CD14-positive monocyte (primary cell): ENCODE measurements around the gene RELB. TPM values are rescaled to one million over a fixed set of nuclear protein-coding genes. Genes with fewer than 3 reads are reported as not detected.

ENCODE experiments used
- DNase-seq, 3 donors: peaks; one replicate each; pipeline ENCODE4 v3.0.0-alpha.2; 2011 to 2022
- H2AFZ ChIP-seq: 2 replicates; pipeline ENCODE4 v1.6.0; 2012; ENCODE audit warnings: mild to moderate bottlenecking, low read depth, low read length, inconsistent platforms; ENCODE audit not compliant: insufficient read depth, poor library complexity, severe bottlenecking
- H3K27ac ChIP-seq, 2 donors: 1 replicate in 1 of 2; 2 replicates in 1 of 2; pipeline ENCODE4 v1.5.1; 2012 to 2013; ENCODE audit warnings: low read length in 2 of 2, control low read depth in 1 of 2, inconsistent platforms in 1 of 2, low read depth in 1 of 2, mild to moderate bottlenecking in 1 of 2
- H3K27me3 ChIP-seq, 2 donors: one replicate each; pipeline versions ENCODE4 v1.6.0 to v1.6.1; 2011 to 2013; ENCODE audit warnings: low read length in 2 of 2; ENCODE audit not compliant: control insufficient read depth in 2 of 2, insufficient read depth in 2 of 2
- H3K36me3 ChIP-seq, 2 donors: replicated peaks in 1 of 2; 1 replicate in 1 of 2; 2 replicates in 1 of 2; pipeline versions ENCODE4 v1.5.1 to v1.6.1; 2012 to 2013; ENCODE audit warnings: low read length in 2 of 2, control low read depth in 1 of 2, inconsistent platforms in 1 of 2, mild to moderate bottlenecking in 1 of 2; ENCODE audit not compliant: insufficient read depth in 2 of 2, control insufficient read depth in 1 of 2
- H3K4me1 ChIP-seq, 2 donors: 1 replicate in 1 of 2; 2 replicates in 1 of 2; pipeline versions ENCODE4 v1.5.1 to v1.6.1; 2012 to 2013; ENCODE audit warnings: low read length in 2 of 2, control low read depth in 1 of 2, inconsistent platforms in 1 of 2, mild to moderate bottlenecking in 1 of 2, moderate library complexity in 1 of 2; ENCODE audit not compliant: insufficient read depth in 2 of 2, control insufficient read depth in 1 of 2
- H3K4me2 ChIP-seq: replicated peaks from 2 replicates; pipeline ENCODE3; 2012; ENCODE audit warnings: low read length, moderate library complexity, mild to moderate bottlenecking; ENCODE audit not compliant: poor library complexity, severe bottlenecking; ENCODE audit errors: extremely low read depth
- H3K4me3 ChIP-seq, 3 experiments: fragments of 200-600 bp in 1 of 3; sonication (generic) in 1 of 3; replicated peaks in 1 of 3; 1 replicate in 2 of 3; 2 replicates in 1 of 3; pipeline ENCODE4 v1.5.1; 2011 to 2013; ENCODE audit warnings: low read length in 3 of 3, mild to moderate bottlenecking in 3 of 3, control low read depth in 2 of 3, low read depth in 2 of 3, inconsistent platforms in 1 of 3, moderate library complexity in 1 of 3
- H3K79me2 ChIP-seq: 2 replicates; pipeline ENCODE4 v1.6.0; 2012; ENCODE audit warnings: mild to moderate bottlenecking, control low read depth, inconsistent platforms, low read length, moderate library complexity; ENCODE audit not compliant: insufficient read depth
- H3K9ac ChIP-seq: 2 replicates; pipeline ENCODE4 v1.6.0; 2017; ENCODE audit warnings: low read length, mild to moderate bottlenecking; ENCODE audit not compliant: insufficient read depth, poor library complexity, severe bottlenecking
- H3K9me3 ChIP-seq, 2 donors: replicated peaks in 1 of 2; 1 replicate in 1 of 2; 2 replicates in 1 of 2; pipeline versions ENCODE4 v1.5.1 to v1.6.1; 2012 to 2013; ENCODE audit warnings: low read length in 2 of 2, control low read depth in 1 of 2; ENCODE audit not compliant: control insufficient read depth in 1 of 2, insufficient read depth in 1 of 2
- H4K20me1 ChIP-seq: 2 replicates; pipeline ENCODE4 v1.6.0; 2012; ENCODE audit warnings: mild to moderate bottlenecking, low read length, control low read depth, moderate library complexity; ENCODE audit not compliant: insufficient read depth
- H3K27ac Mint-ChIP-seq, 7 donors: one replicate each; pipeline ENCODE4 v1.8.0; 2020; ENCODE audit warnings: mild to moderate bottlenecking in 7 of 7, mixed read lengths in 7 of 7, moderate library complexity in 6 of 7, inconsistent platforms in 2 of 7
- H3K27me3 Mint-ChIP-seq, 3 donors: one replicate each; pipeline ENCODE4 v1.8.0; 2021 to 2022; ENCODE audit warnings: low read depth in 3 of 3, mild to moderate bottlenecking in 3 of 3, mixed read lengths in 3 of 3, moderate library complexity in 3 of 3, inconsistent platforms in 1 of 3
- H3K36me3 Mint-ChIP-seq, 2 donors: one replicate each; pipeline ENCODE4 v1.8.0; 2020; ENCODE audit warnings: mixed read lengths in 2 of 2, inconsistent platforms in 1 of 2, mild to moderate bottlenecking in 1 of 2
- H3K4me1 Mint-ChIP-seq: one replicate; pipeline ENCODE4 v1.8.0; 2020; ENCODE audit warnings: mild to moderate bottlenecking, mixed read lengths
- H3K4me3 Mint-ChIP-seq, 2 donors: one replicate each; pipeline ENCODE4 v1.8.0; 2020; ENCODE audit warnings: mild to moderate bottlenecking in 2 of 2, mixed read lengths in 2 of 2, moderate library complexity in 1 of 2
- H3K9me3 Mint-ChIP-seq, 7 donors: one replicate each; pipeline ENCODE4 v1.8.0; 2020 to 2022; ENCODE audit warnings: mixed read lengths in 7 of 7, mild to moderate bottlenecking in 6 of 7, moderate library complexity in 6 of 7, inconsistent platforms in 2 of 7
- CTCF ChIP-seq: fragments of 200-600 bp; IDR thresholded peaks from one replicate; pipeline ENCODE4 v1.8.0; 2022; ENCODE audit warnings: antibody characterized with exemption, mild to moderate bottlenecking
- WGBS: methylation state at CpG from one replicate; pipeline ENCODE4 v1.1.5; 2013; ENCODE audit warnings: missing lambda C conversion rate; ENCODE audit not compliant: insufficient coverage; 5-methylcytosine and 5-hydroxymethylcytosine counted together
- intact Hi-C, 2 donors: fragments of 100-400 bp; cut with micrococcal nuclease; formaldehyde crosslinking; loops; one replicate each; pipeline versions ENCODE4 v1.15.0 to v1.15.1; 2023
- polyA plus RNA-seq, 3 donors: library from polyadenylated mRNA; depleted of rRNA in 1 of 3; unstranded in 2 of 3; stranded (reverse) in 1 of 3; fragments of 300-500 nt in 2 of 3; fragments of >200 nt in 1 of 3; fragmentation: Illumina TruSeq in 2 of 3; gene quantifications; 1 replicate in 2 of 3; 2 replicates in 1 of 3; pipeline ENCODE4 v1.2.3, GENCODE V29; 2012 to 2021

RELB gene
- polyA plus RNA-seq, 3 donors = 32.3 to 35.0 (median 34.4) TPM

GRCh38 chr19:44958090-44958489 lies 43.2 kb upstream of the RELB start:
- 85% methylated on average over 5 of the region's 9 CpGs for WGBS

DNA sequence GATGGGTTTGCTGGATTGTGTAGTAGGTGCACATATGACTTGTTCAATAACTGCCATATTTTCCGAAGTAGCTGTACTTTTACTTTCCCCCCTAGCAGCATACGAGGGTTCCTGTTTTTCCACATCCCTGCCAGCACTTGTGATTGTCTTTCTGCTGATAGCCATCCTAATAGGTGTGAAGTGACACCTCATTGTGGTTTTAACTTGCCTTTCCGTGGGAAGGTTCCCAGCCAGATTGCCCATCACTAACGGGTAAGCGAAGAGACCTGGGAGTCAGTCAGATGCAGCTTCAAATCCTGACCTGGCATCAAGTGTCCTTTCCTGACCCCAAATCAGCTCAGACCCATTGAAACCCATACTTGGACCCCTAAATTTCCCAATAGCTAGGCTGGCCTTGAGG lies 41.6 kb upstream of the RELB start:
- Histone ChIP-seq H3K27me3 (no peaks in the 10 kb centered on the region), H3K27ac (no peak overlapping the region), H3K36me3 (peaks cover 31 to 47% of the 10 kb centered on the region in 2 donors), H3K79me2 (peaks cover 78% of the 10 kb centered on the region), H3K4me1 (peaks cover 14 to 21% of the 10 kb centered on the region in 2 donors), H4K20me1 (peaks cover 66% of the 10 kb centered on the region), H3K4me3 (no peak overlapping the region), H3K9ac (no peak overlapping the region), H3K9me3 (no peaks in the 10 kb centered on the region), H2AFZ (no peak overlapping the region), H3K4me2 (no peak overlapping the region)
- Mint-ChIP-seq H3K4me3 (no peak overlapping the region), H3K36me3 (peaks cover 32 to 48% of the 10 kb centered on the region in 2 donors), H3K27ac (peak overlapping the region in 3 of 7 donors; percentile 42 to 54 (median 44)), H3K9me3 (no peaks in the 10 kb centered on the region), H3K27me3 (no peaks in the 10 kb centered on the region), H3K4me1 (peaks cover 31% of the 10 kb centered on the region)
- 100% methylated on average over 3 of the region's 5 CpGs for WGBS
- intact Hi-C loops = loop anchor here (5.0 kb wide), 2 partner anchors 33 to 112 kb away; partner anchors contain the start of gene NECTIN2 (in 1 of the 2)
- DNase-seq = no peak
- TF ChIP-seq CTCF = no peak

More at GRCh38 chr19:44958090-44958489, 43.2 kb upstream of the RELB start:
- peaks cover 41% of the 10 kb centered on the region for H3K4me1 Mint-ChIP-seq
- Histone ChIP-seq H3K9me3 (no peaks in the 10 kb centered on the region), H3K36me3 (peaks cover 25 to 34% of the 10 kb centered on the region in 2 donors), H3K4me2 (no peak overlapping the region), H2AFZ (no peak overlapping the region), H3K9ac (no peak overlapping the region), H4K20me1 (peaks cover 64% of the 10 kb centered on the region), H3K79me2 (peaks cover 85% of the 10 kb centered on the region), H3K4me3 (no peak overlapping the region), H3K4me1 (peaks cover 23 to 32% of the 10 kb centered on the region in 2 donors), H3K27me3 (no peaks in the 10 kb centered on the region), H3K27ac (no peak overlapping the region)
- no peak for DNase-seq
- no peaks in the 10 kb centered on the region for H3K27me3 Mint-ChIP-seq
- no peaks in the 10 kb centered on the region for H3K9me3 Mint-ChIP-seq
- no peak overlapping the region for H3K4me3 Mint-ChIP-seq
- intact Hi-C loops = loop anchor here (5.0 kb wide), 2 partner anchors 34 to 111 kb away; partner anchors contain the start of gene NECTIN2 (in 1 of the 2)
- peak overlapping the region in 3 of 7 donors; percentile 1 to 80 (median 13) for H3K27ac Mint-ChIP-seq
- peaks cover 26 to 34% of the 10 kb centered on the region in 2 donors for H3K36me3 Mint-ChIP-seq
- TF ChIP-seq CTCF = no peak
